ENCODE measurements around the gene NR3C1. TPM values are rescaled to one million over a fixed set of nuclear protein-coding genes. Genes with fewer than 3 reads are reported as not detected.

NR3C1 gene
- total RNA-seq, 1 donor from 2014 or later, result 76.7 TPM

DNA sequence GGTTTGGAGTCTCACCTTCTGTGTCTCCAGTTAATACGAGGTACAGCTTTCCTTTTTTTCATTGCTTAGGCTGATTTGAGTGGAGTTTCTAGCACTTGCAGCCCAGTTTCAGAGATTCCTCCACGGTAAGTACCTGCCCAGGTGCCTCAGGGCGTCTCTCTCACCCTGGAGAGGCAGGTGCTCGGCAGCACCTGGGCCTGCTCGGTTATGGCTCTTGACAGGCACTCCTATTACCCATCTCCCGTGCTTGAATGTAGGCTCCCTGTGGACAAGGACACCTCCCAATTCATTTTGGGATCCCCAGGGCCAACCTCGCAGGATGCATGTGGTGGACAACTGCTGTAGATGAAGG lies 144.3 kb downstream of the NR3C1 start:
- Histone ChIP-seq H3K27me3 (ENCODE audit: control insufficient read depth in 3 of 3, insufficient read depth in 3 of 3, low read length in 3 of 3) (no peaks in the 10 kb centered on the region), H3K36me3 (ENCODE audit: control insufficient read depth in 3 of 3, insufficient read depth in 3 of 3, low read length in 3 of 3) (no peaks in the 10 kb centered on the region), H3K9ac (ENCODE audit: low read depth in 1 of 3, low read length in 3 of 3) (no peak overlapping the region), H3K4me1 (ENCODE audit: control insufficient read depth in 3 of 3, insufficient read depth in 3 of 3, low read length in 3 of 3) (no peaks in the 10 kb centered on the region), H3K9me3 (ENCODE audit: control insufficient read depth in 3 of 3, low read length in 3 of 3) (no peaks in the 10 kb centered on the region), H3K4me3 (ENCODE audit: low read length in 3 of 3) (no peak overlapping the region), H3K27ac (ENCODE audit: low read depth, low read length) (no peak overlapping the region)

- H3K27me3 ChIP-seq (ENCODE audit: control insufficient read depth in 3 of 3, insufficient read depth in 3 of 3, low read length in 3 of 3), result no peaks in the 10 kb centered on the region
Observed at GRCh38 chr5:143258559-143259253, 144.8 kb downstream of the NR3C1 start.

DNA sequence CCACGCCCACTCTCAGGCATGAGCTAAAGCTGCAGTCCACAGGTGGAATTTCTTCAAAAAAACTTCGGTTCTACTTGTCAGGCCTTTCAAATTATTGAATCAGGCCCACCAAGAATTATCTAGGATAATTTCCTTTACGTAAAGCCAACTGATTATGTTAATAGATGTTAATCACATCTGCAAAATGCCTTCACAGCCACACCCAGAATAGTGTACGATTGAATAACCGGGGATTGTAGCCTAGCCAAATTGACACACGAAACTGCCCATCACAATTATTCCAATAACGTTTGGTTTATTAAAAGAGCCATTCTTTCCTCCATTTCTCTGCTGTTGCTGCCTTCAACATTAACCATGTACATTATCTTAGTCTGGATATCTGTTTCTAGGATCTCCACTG lies 148.7 kb downstream of the NR3C1 start:
- Histone ChIP-seq H3K9me3 (ENCODE audit: control insufficient read depth in 3 of 3, low read length in 3 of 3) (no peaks in the 10 kb centered on the region), H3K4me3 (ENCODE audit: low read length in 3 of 3) (no peak overlapping the region), H3K27ac (ENCODE audit: low read depth, low read length) (no peak overlapping the region), H3K36me3 (ENCODE audit: control insufficient read depth in 3 of 3, insufficient read depth in 3 of 3, low read length in 3 of 3) (no peaks in the 10 kb centered on the region), H3K9ac (ENCODE audit: low read depth in 1 of 3, low read length in 3 of 3) (no peak overlapping the region), H3K27me3 (ENCODE audit: control insufficient read depth in 3 of 3, insufficient read depth in 3 of 3, low read length in 3 of 3) (no peaks in the 10 kb centered on the region), H3K4me1 (ENCODE audit: control insufficient read depth in 3 of 3, insufficient read depth in 3 of 3, low read length in 3 of 3) (peaks cover 0 to 4% (median 3%) of the 10 kb centered on the region in 3 donors)

More at GRCh38 chr5:143258559-143259253, 144.8 kb downstream of the NR3C1 start:
- Histone ChIP-seq H3K9ac (ENCODE audit: low read depth in 1 of 3, low read length in 3 of 3) (no peak overlapping the region), H3K27ac (ENCODE audit: low read depth, low read length) (no peak overlapping the region), H3K4me3 (ENCODE audit: low read length in 3 of 3) (no peak overlapping the region), H3K36me3 (ENCODE audit: control insufficient read depth in 3 of 3, insufficient read depth in 3 of 3, low read length in 3 of 3) (no peaks in the 10 kb centered on the region), H3K4me1 (ENCODE audit: control insufficient read depth in 3 of 3, insufficient read depth in 3 of 3, low read length in 3 of 3) (no peaks in the 10 kb centered on the region), H3K9me3 (ENCODE audit: control insufficient read depth in 3 of 3, low read length in 3 of 3) (no peaks in the 10 kb centered on the region)

- no peaks in the 10 kb centered on the region for H3K36me3 ChIP-seq (ENCODE audit: control insufficient read depth in 3 of 3, insufficient read depth in 3 of 3, low read length in 3 of 3)
Observed at GRCh38 chr5:143251946-143252345, 151.5 kb downstream of the NR3C1 start.

DNA sequence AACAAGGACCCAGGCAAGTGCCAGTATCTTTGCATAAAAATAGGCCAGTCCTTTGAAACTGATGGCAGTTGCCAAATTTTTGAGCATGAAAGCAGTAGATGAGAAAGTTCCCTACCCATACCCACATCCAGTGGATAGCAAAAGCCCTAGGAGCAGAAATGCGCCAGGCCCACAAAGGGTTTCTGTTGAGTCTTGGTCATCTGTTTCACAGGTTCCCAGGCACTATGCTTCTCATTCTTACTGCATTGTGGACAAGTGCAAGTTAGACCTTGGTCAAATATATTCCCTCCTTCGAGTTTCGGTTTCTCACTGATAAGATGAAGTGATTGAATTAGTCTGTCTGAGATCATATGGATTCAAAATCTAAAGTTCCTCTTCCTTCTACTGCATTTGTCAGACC lies 152.3 kb downstream of the NR3C1 start:
- no peak overlapping the region for H3K4me3 ChIP-seq (ENCODE audit: low read length in 3 of 3)
- H3K27me3 ChIP-seq (ENCODE audit: control insufficient read depth in 3 of 3, insufficient read depth in 3 of 3, low read length in 3 of 3), result no peaks in the 10 kb centered on the region
- no peak overlapping the region for H3K27ac ChIP-seq (ENCODE audit: low read depth, low read length)
- no peaks in the 10 kb centered on the region for H3K9me3 ChIP-seq (ENCODE audit: control insufficient read depth in 3 of 3, low read length in 3 of 3)
- no peaks in the 10 kb centered on the region for H3K36me3 ChIP-seq (ENCODE audit: control insufficient read depth in 3 of 3, insufficient read depth in 3 of 3, low read length in 3 of 3)
- peaks cover 4 to 18% (median 12%) of the 10 kb centered on the region in 3 donors for H3K4me1 ChIP-seq (ENCODE audit: control insufficient read depth in 3 of 3, insufficient read depth in 3 of 3, low read length in 3 of 3)
- no peak overlapping the region for H3K9ac ChIP-seq (ENCODE audit: low read depth in 1 of 3, low read length in 3 of 3)

More at GRCh38 chr5:143251946-143252345, 151.5 kb downstream of the NR3C1 start:
- H3K4me1 ChIP-seq (ENCODE audit: control insufficient read depth in 3 of 3, insufficient read depth in 3 of 3, low read length in 3 of 3), result peaks cover 4 to 16% (median 11%) of the 10 kb centered on the region in 3 donors
- H3K4me3 ChIP-seq (ENCODE audit: low read length in 3 of 3), result no peak overlapping the region
- no peak overlapping the region for H3K27ac ChIP-seq (ENCODE audit: low read depth, low read length)
- H3K27me3 ChIP-seq (ENCODE audit: control insufficient read depth in 3 of 3, insufficient read depth in 3 of 3, low read length in 3 of 3), result no peaks in the 10 kb centered on the region
- H3K9ac ChIP-seq (ENCODE audit: low read depth in 1 of 3, low read length in 3 of 3), result no peak overlapping the region
- H3K9me3 ChIP-seq (ENCODE audit: control insufficient read depth in 3 of 3, low read length in 3 of 3), result no peaks in the 10 kb centered on the region

DNA sequence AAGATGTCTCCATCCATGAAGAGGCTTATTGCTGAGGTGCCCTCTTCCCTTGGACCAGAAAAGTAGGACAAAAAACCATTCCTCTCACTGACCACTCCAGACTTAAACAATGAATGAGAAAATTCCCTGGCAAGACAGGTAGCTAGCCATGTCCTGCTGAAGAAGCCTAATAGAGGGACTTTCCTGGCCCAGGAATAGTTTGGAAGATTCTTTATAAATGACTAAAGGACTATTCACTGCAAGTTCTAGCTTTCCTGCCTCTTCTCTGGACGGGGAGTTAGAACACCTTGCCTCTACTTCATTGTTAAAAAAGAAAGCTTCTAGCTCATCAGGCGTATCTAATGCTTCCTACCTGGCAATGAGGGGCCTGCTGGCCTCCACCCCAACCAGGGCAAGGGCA lies 153.6 kb downstream of the NR3C1 start:
- Histone ChIP-seq H3K27ac (ENCODE audit: low read depth, low read length) (peak overlapping the region; percentile 71), H3K27me3 (ENCODE audit: control insufficient read depth in 3 of 3, insufficient read depth in 3 of 3, low read length in 3 of 3) (no peaks in the 10 kb centered on the region), H3K4me3 (ENCODE audit: low read length in 3 of 3) (no peak overlapping the region), H3K4me1 (ENCODE audit: control insufficient read depth in 3 of 3, insufficient read depth in 3 of 3, low read length in 3 of 3) (peaks cover 14 to 29% (median 20%) of the 10 kb centered on the region in 3 donors), H3K9ac (ENCODE audit: low read depth in 1 of 3, low read length in 3 of 3) (no peak overlapping the region), H3K9me3 (ENCODE audit: control insufficient read depth in 3 of 3, low read length in 3 of 3) (no peaks in the 10 kb centered on the region), H3K36me3 (ENCODE audit: control insufficient read depth in 3 of 3, insufficient read depth in 3 of 3, low read length in 3 of 3) (no peaks in the 10 kb centered on the region)

- no peak overlapping the region for H3K4me3 ChIP-seq (ENCODE audit: low read length in 3 of 3)
- H3K27ac ChIP-seq (ENCODE audit: low read depth, low read length), result peak overlapping the region; percentile 71
- H3K27me3 ChIP-seq (ENCODE audit: control insufficient read depth in 3 of 3, insufficient read depth in 3 of 3, low read length in 3 of 3), result no peaks in the 10 kb centered on the region
- H3K4me1 ChIP-seq (ENCODE audit: control insufficient read depth in 3 of 3, insufficient read depth in 3 of 3, low read length in 3 of 3), result peaks cover 19 to 38% (median 26%) of the 10 kb centered on the region in 3 donors
- no peaks in the 10 kb centered on the region for H3K9me3 ChIP-seq (ENCODE audit: control insufficient read depth in 3 of 3, low read length in 3 of 3)
- no peaks in the 10 kb centered on the region for H3K36me3 ChIP-seq (ENCODE audit: control insufficient read depth in 3 of 3, insufficient read depth in 3 of 3, low read length in 3 of 3)
- H3K9ac ChIP-seq (ENCODE audit: low read depth in 1 of 3, low read length in 3 of 3), result no peak overlapping the region
Observed at GRCh38 chr5:143248822-143249579, 154.5 kb downstream of the NR3C1 start.

- H3K27ac ChIP-seq (ENCODE audit: low read depth, low read length), result peak overlapping the region; percentile 71
- no peak overlapping the region for H3K9ac ChIP-seq (ENCODE audit: low read depth in 1 of 3, low read length in 3 of 3)
- no peaks in the 10 kb centered on the region for H3K36me3 ChIP-seq (ENCODE audit: control insufficient read depth in 3 of 3, insufficient read depth in 3 of 3, low read length in 3 of 3)
Observed at GRCh38 chr5:143248391-143248790, 155.1 kb downstream of the NR3C1 start.

GRCh38 chr5:143247134-143247815 lies 156.2 kb downstream of the NR3C1 start:
- no peak overlapping the region for H3K9ac ChIP-seq (ENCODE audit: low read depth in 1 of 3, low read length in 3 of 3)
- no peak overlapping the region for H3K4me3 ChIP-seq (ENCODE audit: low read length in 3 of 3)
- no peaks in the 10 kb centered on the region for H3K9me3 ChIP-seq (ENCODE audit: control insufficient read depth in 3 of 3, low read length in 3 of 3)
- H3K4me1 ChIP-seq (ENCODE audit: control insufficient read depth in 3 of 3, insufficient read depth in 3 of 3, low read length in 3 of 3), result peaks cover 36 to 54% (median 42%) of the 10 kb centered on the region in 3 donors
- no peaks in the 10 kb centered on the region for H3K27me3 ChIP-seq (ENCODE audit: control insufficient read depth in 3 of 3, insufficient read depth in 3 of 3, low read length in 3 of 3)
- no peaks in the 10 kb centered on the region for H3K36me3 ChIP-seq (ENCODE audit: control insufficient read depth in 3 of 3, insufficient read depth in 3 of 3, low read length in 3 of 3)
- H3K27ac ChIP-seq (ENCODE audit: low read depth, low read length), result no peak overlapping the region

More at GRCh38 chr5:143248391-143248790, 155.1 kb downstream of the NR3C1 start:
- Histone ChIP-seq H3K9me3 (ENCODE audit: control insufficient read depth in 3 of 3, low read length in 3 of 3) (no peaks in the 10 kb centered on the region), H3K27me3 (ENCODE audit: control insufficient read depth in 3 of 3, insufficient read depth in 3 of 3, low read length in 3 of 3) (no peaks in the 10 kb centered on the region), H3K4me3 (ENCODE audit: low read length in 3 of 3) (no peak overlapping the region), H3K4me1 (ENCODE audit: control insufficient read depth in 3 of 3, insufficient read depth in 3 of 3, low read length in 3 of 3) (peaks cover 25 to 44% (median 31%) of the 10 kb centered on the region in 3 donors)

Measured in skeletal muscle tissue (tissue), 4 donors.